Measurements from ENCODE around the gene PDZD4.

GRCh38 chrX:153845195-153845594 lies 14.9 kb upstream of the PDZD4 start:
- TF ChIP-seq EZH2phosphoT487 (IDR thresholded peaks at IDR 0.05; ENCODE audit: insufficient read depth, low read depth) (no peak), EZH2 (IDR thresholded peaks at IDR 0.05; ENCODE audit: insufficient read depth, poor library complexity, severe bottlenecking) (no peak)

Measured in GM23248 (cell line).